GM19397 (cell line): ENCODE results near the gene SHISA9.

ENCODE experiments used
- ATAC-seq: cut with Tn5 transposase; IDR thresholded peaks from one replicate; pipeline ENCODE4 v1.9.1; 2021; ENCODE audit warnings: mild to moderate bottlenecking, moderate library complexity; ENCODE audit not compliant: unreplicated experiment

The SHISA9 gene

DNA sequence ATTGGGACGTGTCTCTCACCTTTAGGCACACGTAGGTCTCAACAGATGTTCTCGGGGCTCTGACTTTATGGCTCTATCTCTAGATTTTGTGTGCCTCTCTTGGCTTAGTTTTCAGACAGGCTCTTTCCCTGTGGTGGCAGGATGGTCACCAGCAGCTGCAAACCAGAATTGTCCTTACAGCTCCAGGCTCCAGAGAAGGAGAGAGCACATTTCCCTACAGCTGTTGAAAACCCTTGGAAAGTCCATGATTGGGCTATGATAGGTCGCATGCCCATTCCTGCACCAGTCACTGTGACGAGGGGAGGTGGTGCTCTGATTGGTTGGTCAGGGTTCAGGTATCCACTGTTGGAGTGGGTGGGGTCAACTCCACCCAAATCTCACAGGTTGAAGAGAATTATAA lies 41.5 kb downstream of the SHISA9 start:
- ATAC-seq = no peak

DNA sequence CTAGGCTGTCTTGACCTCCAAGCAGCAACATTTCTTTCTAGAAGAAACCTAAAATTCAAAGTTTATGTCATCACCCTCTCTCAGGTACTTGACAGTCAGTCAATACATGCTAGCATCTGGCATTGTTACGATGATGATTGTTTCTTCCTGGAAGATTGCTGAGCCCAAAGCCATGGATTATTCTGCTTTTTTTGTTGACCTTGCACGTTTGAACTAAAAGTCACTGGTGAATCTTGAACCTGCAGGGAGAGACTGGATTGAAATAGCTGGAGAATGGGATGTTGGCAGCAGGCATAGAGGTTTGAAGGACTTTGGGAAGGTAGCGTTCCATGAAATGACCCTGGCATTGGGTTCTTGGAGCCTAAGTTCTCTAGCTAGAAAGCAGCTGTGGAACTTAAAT lies 42.9 kb downstream of the SHISA9 start:
- no peak for ATAC-seq

DNA sequence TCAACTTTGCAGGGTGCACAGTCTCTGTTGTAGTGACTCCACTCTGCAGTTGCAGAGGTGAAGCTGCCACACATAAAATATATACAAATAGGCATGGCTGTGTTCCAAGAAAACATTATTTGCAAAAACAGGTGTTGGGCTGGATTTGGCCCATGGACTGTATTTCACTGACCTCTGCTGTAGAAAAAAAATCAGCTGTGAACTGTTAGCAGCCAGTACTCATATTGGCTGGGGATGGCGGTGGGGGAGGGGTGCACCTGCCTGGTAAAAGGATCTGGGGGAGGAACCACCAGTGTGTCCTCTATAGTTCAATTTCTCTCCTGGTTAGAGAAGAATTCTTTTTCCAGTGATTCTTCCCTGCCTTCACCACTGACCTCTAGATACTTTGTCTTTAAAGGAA lies 50.0 kb downstream of the SHISA9 start:
- no peak for ATAC-seq

DNA sequence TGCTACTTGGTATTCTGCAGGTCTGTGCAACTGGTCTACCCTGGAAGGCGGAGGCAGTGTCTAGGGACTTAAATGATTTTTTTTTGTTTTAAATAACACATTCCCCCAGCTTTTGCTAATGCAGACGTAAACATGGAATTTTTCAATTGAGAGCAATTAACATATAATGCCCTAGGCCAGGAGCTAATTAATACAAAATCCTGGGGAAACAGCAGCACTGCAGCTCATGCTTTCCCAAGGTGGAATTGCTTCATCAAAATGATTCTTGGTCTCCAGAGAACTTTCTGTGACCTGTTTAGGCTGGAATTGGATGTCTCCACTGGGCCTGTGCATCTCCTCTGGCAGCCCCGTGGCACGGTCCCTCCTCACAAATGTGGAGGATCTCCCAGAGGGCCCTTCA lies 50.6 kb downstream of the SHISA9 start:
- ATAC-seq = no peak

DNA sequence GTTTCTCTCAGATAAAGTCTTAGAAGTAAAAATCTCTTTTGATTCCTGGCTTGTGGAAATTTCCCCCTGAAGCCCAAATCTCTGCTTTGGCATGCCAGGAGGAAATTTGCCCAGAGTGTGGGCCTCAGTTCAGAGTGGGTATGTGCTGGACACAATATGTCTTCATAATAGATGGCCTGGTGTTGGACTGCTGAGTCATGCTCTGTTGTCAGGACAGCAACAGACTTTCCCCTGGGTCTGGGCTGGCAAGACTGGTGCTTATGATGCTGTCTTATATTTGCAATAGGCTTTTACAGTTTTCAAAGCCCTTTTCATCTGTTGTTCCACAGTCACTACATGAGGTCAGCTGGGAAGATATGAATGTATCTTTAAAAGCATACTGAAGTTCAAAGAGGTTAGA lies 57.0 kb downstream of the SHISA9 start:
- ATAC-seq = no peak

DNA sequence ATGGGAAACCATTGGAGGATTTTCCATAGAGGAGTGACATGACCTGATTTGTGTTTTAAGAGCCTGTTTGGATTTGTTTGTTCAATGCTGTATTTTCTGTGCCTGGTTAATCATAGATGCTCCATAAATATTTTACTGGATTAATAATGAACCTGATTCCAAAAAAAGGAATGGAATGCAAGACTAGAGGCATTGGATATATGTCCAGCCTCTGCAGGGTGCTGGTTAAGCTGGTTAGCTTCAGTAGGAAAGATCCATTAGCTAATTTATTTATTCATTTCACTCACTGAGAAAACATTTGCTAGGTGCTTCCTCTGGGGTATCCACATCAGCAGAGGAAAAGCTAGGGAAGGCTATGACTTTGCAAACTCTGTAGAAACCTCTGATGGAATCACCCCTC lies 57.7 kb downstream of the SHISA9 start:
- no peak for ATAC-seq

DNA sequence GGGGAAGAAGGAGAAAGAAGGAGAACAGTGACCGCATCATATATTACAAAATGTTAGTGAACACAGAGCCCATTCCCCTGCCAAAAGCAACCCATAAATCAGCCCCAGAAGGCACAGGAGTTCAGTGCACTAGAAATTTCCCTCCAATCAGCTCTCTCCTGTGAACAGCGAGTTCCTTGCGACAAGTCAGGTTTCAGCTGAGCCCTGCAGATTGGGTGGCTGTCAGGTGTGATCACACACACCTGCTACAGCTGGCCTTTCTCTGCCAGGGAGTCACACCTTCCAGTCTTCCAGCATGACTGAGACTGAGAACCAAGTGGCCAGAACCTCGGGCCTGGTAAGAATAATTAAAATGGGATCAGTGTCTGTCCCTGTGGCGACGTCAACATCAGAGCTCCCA lies 60.2 kb downstream of the SHISA9 start:
- no peak for ATAC-seq

DNA sequence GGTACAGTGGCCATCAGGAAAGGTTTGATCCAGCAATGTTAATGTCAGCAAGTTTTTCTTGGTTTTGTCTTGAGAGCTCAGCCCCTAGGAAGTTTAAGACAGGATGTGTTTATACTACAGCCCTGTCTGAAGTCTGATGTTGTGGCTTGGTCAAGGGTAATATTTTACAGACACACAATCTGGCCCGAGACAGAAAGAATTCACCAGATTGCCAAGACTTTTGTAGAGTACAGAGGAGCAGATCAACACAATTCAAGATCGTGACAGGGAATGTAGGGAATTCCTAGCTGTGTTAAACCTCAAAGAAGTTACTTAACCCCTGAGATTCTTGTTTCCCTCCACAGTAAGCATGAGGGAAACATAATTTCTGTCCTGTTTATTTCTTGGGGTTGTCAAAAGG lies 63.1 kb downstream of the SHISA9 start:
- ATAC-seq = no peak

DNA sequence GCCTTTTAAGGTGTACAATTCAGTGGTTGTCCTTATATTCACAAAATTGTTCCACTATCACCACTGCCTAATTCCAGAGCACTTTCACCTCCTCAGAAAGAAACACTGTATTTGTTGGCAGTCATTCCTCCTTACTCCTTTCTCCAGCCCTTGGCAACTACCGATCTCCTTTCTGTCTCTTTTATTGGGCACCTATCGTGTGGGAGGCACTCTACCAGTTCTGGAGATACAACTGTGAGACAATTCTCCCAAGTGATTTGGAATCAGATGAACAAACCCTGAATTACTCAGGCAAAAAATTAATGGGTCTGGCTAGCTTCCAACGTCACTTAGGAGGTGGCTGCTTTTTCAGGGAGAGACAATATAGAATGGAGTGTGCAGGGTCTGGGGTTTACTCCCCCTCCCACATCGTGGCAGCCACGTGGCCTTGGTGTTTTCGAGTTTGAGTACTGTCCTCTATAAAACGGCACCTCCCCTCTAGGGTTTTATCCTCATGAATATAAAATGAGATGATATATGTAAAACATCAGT lies 63.9 kb downstream of the SHISA9 start:
- no peak for ATAC-seq

DNA sequence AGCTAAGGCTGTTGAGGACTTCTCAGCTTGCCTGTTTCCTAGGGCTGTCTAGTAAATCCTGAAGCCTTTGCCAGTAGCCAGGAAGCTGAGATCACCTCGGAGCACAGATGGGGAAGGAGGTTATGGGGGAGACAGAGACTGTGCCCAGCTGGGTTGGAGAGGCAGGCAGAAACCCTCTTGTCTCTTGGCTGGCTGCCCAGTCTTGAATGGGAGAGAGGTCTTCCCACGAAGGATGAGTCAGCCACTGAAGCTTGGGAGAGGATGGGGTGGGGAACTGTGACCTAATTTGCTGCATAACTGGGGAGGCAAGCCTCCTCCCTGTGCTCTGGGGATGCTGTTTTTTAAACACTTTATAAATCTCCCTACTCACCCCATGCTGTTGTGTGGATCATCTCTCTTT lies 69.8 kb downstream of the SHISA9 start:
- no peak for ATAC-seq

DNA sequence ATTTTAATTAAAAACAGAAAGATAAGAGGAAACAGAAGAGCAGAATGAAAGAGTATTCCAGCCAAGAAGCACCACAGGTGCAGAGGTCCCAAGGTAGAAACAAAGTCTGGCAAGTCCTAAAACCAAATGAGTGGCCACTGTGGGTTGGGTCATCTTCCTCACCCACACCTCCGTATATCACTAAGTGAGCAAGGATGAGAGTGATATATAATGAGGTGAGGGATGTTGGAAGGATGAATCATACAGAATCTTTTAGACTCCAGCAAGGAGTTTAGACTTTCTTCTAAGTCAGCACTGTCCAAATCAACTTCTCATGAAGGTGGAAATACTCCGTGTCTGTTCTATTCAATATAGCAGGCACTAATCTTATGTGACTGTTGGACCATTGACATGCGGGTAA lies 70.8 kb downstream of the SHISA9 start:
- ATAC-seq = no peak

DNA sequence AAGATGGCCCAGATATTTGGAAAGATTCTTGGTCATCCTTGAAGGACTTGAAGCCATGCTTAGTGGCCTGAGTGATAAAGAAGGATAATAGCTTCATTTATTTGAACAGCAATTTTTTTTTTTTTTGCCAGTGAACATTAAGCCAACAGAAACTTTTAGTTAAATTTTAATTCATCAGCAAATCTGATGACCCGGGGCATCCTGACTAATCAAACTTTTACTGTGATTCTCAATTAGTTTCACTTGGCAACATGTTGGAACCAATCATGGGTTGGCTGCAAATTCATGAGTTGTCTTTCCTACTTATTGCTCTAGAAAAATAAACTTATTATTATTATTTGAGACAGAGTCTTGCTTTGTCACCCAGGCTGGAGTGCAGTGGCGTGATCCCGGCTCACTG lies 74.4 kb downstream of the SHISA9 start:
- ATAC-seq = no peak

DNA sequence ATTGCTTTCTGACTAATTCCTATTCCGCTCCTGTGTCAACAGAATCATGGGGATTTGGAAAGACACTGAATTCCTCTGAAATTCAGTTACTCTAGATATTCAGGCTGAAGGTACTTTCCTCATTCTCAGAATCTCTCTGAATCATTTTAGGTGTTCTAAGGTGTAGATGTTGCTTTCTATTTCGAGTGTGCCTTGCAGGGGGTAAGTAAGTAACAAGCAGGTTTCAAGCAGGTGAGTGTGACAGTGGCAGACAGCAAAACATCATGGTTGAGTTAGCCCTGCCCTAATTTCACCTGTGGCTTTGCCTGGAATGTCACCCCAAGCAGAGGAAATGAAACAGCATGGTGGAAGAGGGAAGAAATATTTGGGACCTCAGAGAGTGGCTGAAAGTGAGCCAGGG lies 75.1 kb downstream of the SHISA9 start:
- ATAC-seq = no peak

DNA sequence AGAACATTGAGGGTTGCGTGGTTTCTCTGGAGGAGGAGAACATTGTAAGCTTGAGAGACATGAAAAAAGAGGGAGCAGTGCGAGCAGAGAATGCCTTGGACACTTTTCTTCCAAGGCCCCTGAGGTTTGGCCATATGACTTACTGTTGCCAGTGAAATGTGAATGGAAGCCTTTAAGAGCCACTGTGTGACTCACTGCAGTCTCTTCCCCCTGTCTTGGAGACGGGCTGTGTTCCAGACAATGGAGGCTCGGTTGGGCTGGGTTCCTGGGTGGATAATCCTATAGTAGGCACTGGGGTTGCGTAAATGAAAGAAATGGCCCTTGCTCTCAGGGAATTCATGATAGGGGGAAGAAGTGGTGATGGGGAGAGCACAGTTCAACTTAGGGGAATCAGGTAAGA lies 75.5 kb downstream of the SHISA9 start:
- ATAC-seq = no peak

DNA sequence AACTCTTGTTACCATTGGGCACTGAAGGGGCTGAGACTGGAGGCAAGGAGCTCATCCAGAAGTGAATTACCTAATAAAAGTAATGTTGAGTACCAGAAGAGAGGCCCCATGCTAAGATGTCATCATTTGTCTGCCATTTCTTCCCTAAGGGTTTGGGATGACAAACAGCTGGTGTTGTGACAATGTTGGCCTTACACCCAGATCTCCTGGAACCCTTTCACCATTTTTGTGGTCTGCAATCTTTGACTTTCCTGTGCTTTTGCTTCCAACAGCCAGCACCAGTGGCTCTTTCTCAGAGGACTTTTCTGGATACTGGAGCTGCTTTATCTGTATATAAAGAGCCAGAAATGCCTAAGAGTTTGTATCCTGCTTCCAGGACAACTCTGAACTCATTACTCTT lies 84.1 kb downstream of the SHISA9 start:
- no peak for ATAC-seq

DNA sequence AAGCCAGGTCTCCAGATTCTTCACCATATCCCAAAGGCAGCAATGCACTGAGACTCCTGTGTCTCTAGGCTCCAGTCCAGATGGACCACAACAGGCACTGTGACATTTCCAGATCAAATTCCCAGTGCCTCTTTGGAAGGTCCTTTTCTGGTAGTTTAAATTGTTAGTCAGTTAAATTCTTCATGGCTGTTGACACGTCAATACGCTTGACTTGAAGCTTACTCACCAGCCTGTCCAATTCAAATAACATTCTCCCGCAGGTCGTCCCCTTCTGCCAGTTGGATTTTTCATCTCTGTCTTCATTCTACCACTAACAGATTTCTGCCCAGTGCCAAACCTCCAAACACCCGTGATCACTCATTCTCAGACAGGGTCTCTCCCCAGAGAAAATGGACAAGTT lies 86.7 kb downstream of the SHISA9 start:
- no peak for ATAC-seq

DNA sequence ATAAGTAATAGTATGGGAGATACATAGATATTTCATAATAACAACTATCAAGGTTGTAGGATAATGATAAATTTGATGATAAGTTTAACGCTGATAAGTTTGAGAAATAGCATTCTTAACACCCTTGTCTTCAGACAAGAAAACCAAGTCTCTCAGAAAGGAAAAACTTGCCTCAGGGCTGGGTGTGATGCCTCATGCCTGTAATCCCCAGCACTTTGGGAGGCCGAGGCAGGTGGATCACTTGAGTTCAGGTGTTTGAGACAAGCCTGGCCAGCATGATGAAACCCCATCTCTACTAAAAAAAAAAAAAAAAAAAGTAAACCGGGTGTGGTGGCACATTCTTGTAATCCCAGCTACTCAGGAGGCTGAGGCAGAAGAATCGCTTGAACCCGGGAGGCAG lies 90.7 kb downstream of the SHISA9 start:
- ATAC-seq = no peak

DNA sequence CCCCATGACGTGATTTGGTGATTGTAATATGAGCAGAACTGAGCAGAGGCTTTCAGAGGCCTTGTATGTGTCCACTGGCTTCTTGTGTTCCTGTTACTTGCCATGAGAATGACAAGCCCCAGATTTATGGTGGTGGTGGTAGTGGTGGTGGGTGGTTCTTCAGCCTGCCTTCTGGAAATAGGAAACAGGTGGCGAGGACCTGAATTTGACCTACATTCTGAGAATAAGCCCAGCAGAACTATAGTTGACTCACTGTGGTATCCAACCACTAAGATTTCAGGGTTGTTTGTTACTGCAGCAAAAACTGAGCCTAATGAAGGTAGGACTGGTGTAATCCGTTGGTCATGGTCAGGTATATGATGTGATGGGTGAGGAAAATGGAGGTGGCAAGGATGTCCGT lies 93.0 kb downstream of the SHISA9 start:
- ATAC-seq = no peak

DNA sequence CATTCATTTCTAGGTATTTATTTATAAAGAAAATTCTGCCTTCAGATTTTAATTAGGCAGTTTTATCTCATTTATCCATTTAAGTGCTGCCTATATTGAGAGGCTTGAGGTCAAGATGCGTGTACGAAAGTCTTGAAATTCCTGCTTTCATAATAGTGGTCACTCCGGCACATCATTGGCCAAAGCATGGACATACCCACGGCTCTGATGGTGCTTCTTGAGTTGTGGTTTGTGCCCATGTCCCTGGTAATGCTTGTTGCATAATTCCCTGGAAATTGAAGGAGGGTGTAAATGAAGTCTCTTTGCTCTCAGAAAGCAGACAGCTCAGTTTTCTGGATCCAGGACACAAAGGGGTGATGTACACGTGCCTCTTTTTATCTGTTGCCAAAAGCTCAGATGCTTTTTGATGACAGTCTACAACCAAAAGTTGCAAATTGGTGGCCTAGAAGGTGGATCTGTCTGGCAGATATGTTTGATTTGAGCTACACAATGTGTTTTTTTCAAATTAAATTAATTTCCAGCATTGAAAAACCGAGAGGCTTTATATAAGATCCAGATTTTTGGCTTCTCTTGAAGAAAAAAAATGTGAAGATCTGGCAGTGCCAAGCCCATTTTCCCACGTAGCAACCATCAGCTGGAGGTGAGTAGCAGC lies 94.4 kb downstream of the SHISA9 start:
- ATAC-seq = no peak

DNA sequence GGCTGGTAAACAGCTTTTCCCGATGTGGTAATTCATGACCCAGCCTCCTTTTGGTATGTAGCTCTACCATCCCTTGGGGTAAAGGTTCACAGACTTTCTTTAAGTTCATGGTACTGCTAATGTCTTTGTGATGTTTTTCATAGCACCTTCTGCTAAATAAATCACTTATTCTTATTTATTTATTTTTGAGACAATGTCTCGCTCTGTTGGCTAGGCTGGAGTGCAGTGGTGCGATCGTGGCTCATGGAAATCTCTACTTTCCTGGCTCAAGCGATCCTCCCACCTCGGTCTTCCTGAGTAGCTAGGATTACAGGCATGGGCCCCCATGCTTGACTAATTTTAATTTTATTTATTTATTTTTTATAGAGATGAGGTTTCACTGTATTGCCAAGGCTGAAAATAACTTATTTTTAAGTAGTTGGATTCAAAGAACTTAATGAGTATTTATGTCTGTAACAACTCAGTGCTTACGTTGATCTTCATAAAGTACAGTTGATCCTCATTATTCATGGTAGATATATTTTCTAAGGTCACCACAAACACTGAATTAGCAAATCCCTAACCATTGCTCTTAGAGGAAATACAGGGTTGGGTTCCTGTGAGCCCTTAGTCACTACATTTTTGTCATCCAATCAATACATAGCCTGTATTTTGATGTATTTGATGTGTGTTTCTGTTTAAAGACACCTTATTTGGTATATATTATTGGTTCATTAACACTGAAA lies 97.1 kb downstream of the SHISA9 start:
- ATAC-seq = no peak

DNA sequence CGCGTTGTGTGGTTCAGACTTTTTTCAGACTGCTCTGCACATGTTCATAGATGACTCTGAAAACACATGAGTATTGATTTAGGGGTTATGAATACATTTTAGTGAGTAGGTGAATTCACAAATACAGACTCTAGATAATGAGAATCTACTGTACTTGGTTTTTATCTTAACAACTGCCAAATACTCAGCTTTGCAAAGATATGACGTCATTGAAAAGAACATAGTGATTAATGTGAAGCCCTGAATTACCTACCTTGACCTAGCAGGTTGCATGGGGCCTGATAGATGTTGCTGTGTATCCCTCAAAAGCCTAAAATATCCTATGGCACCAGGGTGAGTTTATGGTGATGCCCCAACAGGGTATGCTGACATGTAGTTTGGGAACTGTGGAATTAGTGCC lies 98.0 kb downstream of the SHISA9 start:
- ATAC-seq = no peak

DNA sequence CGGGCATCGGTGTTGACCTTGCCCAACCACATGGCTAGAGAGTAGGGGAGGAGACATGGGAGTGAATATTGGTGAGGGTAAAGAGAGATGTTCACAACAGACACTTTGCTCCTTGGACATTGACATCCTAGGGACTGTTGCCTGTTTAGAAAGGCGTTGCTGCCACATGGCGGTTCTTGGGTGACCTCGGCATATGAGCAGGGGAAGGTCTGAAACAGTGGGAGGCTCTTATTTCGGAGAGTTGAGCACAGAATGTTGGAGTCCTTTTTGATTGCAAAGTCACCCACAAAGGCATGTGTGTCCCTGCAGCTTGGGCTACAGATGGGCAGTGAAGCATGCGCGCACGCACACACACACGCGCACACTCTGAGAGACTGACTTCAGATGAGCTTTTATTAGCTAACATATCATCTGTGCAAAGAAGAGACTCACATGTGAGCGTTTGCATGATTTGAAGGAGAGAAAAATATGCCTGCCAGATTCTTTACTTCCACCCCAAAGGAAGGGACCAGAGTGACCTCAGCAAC lies 104.4 kb downstream of the SHISA9 start:
- ATAC-seq = no peak
